ENCODE results near the gene PLXDC2.

GRCh38 chr10:19801369-19801768, 14.9 kb upstream of the PLXDC2 start:
- TF ChIP-seq CTCF (IDR thresholded peaks at IDR 0.05 in 8 of 11, conservative IDR thresholded peaks at IDR 0.05 in 3 of 11) (no peak), POLR2A (IDR thresholded peaks at IDR 0.05) (no peak)
